Aorta (tissue), 5 donors: Measurements from ENCODE around the gene KNDC1. TPM values are rescaled to one million over a fixed set of nuclear protein-coding genes. Genes with fewer than 3 reads are reported as not detected.
A peak's percentile ranks its signal among the peaks of the same experiment; 100 is the strongest.
"Not testable (repeated sequence)": the region's sequence is repeated elsewhere in the genome, so short reads cannot be mapped to it uniquely, and the experiment has no call there.

Experiments used
- ATAC-seq: fragments of 200-7000 bp; cut with Tn5 transposase; one replicate; pipeline ENCODE4 v1.9.1; 2022; ENCODE audit warnings: moderate library complexity; ENCODE audit not compliant: low FRiP score
- DNase-seq, 2 donors: peaks; one replicate each; pipeline ENCODE4 v3.0.0-alpha.2; 2020
- H3K27ac ChIP-seq, 2 donors: one replicate each; pipeline ENCODE4 v1.5.1; 2013; ENCODE audit warnings: low read length in 2 of 2, mild to moderate bottlenecking in 2 of 2, moderate library complexity in 2 of 2, control low read depth in 1 of 2, inconsistent platforms in 1 of 2, low read depth in 1 of 2
- H3K27me3 ChIP-seq, 2 donors: one replicate each; pipeline ENCODE4 v1.6.1; 2013; ENCODE audit warnings: control low read depth in 1 of 2, low read length in 1 of 2, mild to moderate bottlenecking in 1 of 2, moderate library complexity in 1 of 2; ENCODE audit not compliant: insufficient read depth in 2 of 2, control insufficient read depth in 1 of 2
- H3K36me3 ChIP-seq, 2 donors: one replicate each; pipeline ENCODE4 v1.6.1; 2013; ENCODE audit warnings: control low read depth in 1 of 2, low read length in 1 of 2, mild to moderate bottlenecking in 1 of 2; ENCODE audit not compliant: insufficient read depth in 2 of 2, control insufficient read depth in 1 of 2
- H3K4me1 ChIP-seq, 2 donors: one replicate each; pipeline ENCODE4 v1.6.1; 2013; ENCODE audit warnings: low read length in 2 of 2, control low read depth in 1 of 2, mild to moderate bottlenecking in 1 of 2, moderate library complexity in 1 of 2; ENCODE audit not compliant: insufficient read depth in 2 of 2, control insufficient read depth in 1 of 2
- H3K4me3 ChIP-seq, 2 donors: one replicate each; pipeline ENCODE4 v1.5.1; 2013; ENCODE audit warnings: low read length in 2 of 2, control low read depth in 1 of 2, mild to moderate bottlenecking in 1 of 2
- H3K9me3 ChIP-seq: one replicate; pipeline ENCODE4 v1.6.1; 2013; ENCODE audit warnings: mild to moderate bottlenecking, low read length; ENCODE audit not compliant: control insufficient read depth
- WGBS, 2 donors: extraction: QIAGEN DNeasy Blood & Tissue Kit; methylation state at CpG; one replicate each; pipeline ENCODE4 v1.1.7; 2013; 5-methylcytosine and 5-hydroxymethylcytosine counted together
- intact Hi-C, 2 donors: fragments of 100-400 bp; cut with DNase I; formaldehyde crosslinking; loops; one replicate each; pipeline versions ENCODE4 v1.14.2 to v1.15.0; 2022
- polyA plus RNA-seq, 2 donors: library from polyadenylated mRNA; stranded (reverse); fragments of 200-250 nt; gene quantifications; one replicate each; pipeline ENCODE4 v1.2.3, GENCODE V29; 2013
- total RNA-seq, 2 donors: library from RNA; stranded (reverse); fragmentation: NEBNext Ultra II Directional; extraction: Animal tissue kit (Norgen Biotek cat#: 25700); gene quantifications; one replicate each; pipeline ENCODE4 v1.2.1, GENCODE V29; 2021
- donor health status: healthy with polysubstance abuse.
- donor health status: Bipolar disorder and iron deficiency.
- donor health status: DM: no; HTN: no; CAD: no.
- donor health status: DM: no; HTN: no; CAD: no.
- donor health status: DM: yes; HTN: yes; CAD: no.

KNDC1 gene
- total and polyA plus RNA-seq, 4 donors: 0.05 to 0.36 (median 0.19) TPM

GRCh38 chr10:133134411-133135115 lies 25.5 kb upstream of the KNDC1 start:
- intact Hi-C loops: no loop called here
- WGBS, 2 donors: 75 to 77% methylated on average over 20 of the region's 20 CpGs
- ATAC-seq: peak; percentile 36
- H3K27ac ChIP-seq: no peak overlapping the region
- H3K4me3 ChIP-seq: no peak overlapping the region
- H3K27me3 ChIP-seq: no peaks in the 10 kb centered on the region
- no peaks in the 10 kb centered on the region for H3K9me3 ChIP-seq
- H3K36me3 ChIP-seq: no peaks in the 10 kb centered on the region
- no peaks in the 10 kb centered on the region for H3K4me1 ChIP-seq
- peak; percentile 30 to 73 for DNase-seq

DNA sequence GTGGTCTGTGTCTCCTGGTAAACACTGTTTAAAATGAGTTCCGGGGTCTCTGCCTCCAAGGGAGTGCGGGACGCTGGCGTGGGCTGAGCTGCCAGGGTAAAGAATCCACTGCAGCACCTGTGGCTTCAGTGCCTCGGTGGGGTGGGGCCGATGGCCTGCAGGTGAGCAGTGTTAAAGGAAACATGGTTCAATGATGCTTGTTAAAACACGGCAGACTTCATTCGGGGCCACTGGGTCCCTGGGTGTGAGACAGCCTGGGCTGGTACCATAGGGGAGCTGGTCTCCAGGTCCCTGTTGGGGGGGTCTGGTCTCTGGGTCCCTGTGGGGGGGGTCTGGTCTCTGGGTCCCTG lies 24.9 kb upstream of the KNDC1 start:
- H3K9me3 ChIP-seq: no peaks in the 10 kb centered on the region
- ATAC-seq (no peak), DNase-seq (peak; percentile 30 to 45)

DNA sequence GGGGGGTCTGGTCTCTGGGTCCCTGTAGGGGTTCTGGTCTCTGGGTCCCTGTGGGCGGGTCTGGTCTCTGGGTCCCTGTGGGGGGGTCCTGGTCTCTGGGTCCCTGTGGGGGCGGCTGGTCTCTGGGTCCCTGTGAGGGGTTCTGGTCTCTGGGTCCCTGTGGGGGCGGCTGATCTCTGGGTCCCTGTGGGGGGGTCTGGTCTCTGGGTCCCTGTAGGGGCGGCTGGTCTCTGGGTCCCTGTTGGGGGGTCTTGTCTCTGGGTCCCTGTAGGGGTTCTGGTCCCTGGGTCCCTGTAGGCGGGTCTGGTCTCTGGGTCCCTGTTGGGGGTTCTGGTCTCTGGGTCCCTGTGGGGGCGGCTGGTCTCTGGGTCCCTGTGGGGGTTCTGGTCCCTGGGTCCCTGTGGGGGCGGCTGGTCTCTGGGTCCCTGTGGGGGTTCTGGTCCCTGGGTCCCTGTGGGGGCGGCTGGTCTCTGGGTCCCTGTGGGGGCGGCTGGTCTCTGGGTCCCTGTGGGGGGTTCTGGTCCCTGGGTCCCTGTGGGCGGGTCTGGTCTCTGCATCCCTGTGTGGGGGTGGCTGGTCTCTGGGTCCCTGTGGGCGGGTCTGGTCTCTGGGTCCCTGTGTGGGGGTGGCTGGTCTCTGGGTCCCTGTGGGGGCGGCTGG lies 22.4 kb upstream of the KNDC1 start:
- intact Hi-C loops, H3K36me3 ChIP-seq, H3K27ac ChIP-seq, H3K9me3 ChIP-seq, H3K27me3 ChIP-seq, ATAC-seq, H3K4me1 ChIP-seq, H3K4me3 ChIP-seq: not testable (repeated sequence)
- DNase-seq: peak; percentile 26 to 37
- WGBS, 2 donors: 86% methylated on average over 12 of the region's 12 CpGs; no CpG with 5 or more reads in 1 of the 2 donors

More for the DNA sequence above, 24.9 kb upstream of the KNDC1 start:
- WGBS, 2 donors: 74 to 78% methylated on average over 8 of the region's 8 CpGs
- intact Hi-C loops: no loop called here
- no peaks in the 10 kb centered on the region for H3K4me1 ChIP-seq
- H3K27me3 ChIP-seq: no peaks in the 10 kb centered on the region
- H3K36me3 ChIP-seq: no peaks in the 10 kb centered on the region
- H3K4me3 ChIP-seq: no peak overlapping the region
- no peak overlapping the region for H3K27ac ChIP-seq

GRCh38 chr10:133139551-133140065 lies 20.4 kb upstream of the KNDC1 start:
- Histone ChIP-seq H3K27ac (no peak overlapping the region), H3K27me3 (no peaks in the 10 kb centered on the region), H3K36me3 (no peaks in the 10 kb centered on the region), H3K9me3 (no peaks in the 10 kb centered on the region), H3K4me1 (no peaks in the 10 kb centered on the region), H3K4me3 (no peak overlapping the region)
- intact Hi-C loops: no loop called here
- ATAC-seq: no peak
- DNase-seq: peak; percentile 43
- 46 to 59% methylated on average over 17 of the region's 17 CpGs for WGBS, 2 donors

- WGBS, 2 donors: 72 to 79% methylated on average over 20 to 26 of the region's 26 CpGs
- no peaks in the 10 kb centered on the region for H3K27me3 ChIP-seq
- no peaks in the 10 kb centered on the region for H3K36me3 ChIP-seq
- DNase-seq (peak; percentile 36 to 63), ATAC-seq (no peak)
- H3K4me1 ChIP-seq: no peaks in the 10 kb centered on the region
- H3K9me3 ChIP-seq: no peaks in the 10 kb centered on the region
- no peak overlapping the region for H3K27ac ChIP-seq
- no peak overlapping the region for H3K4me3 ChIP-seq
- intact Hi-C loops: no loop called here
Observed at GRCh38 chr10:133140417-133141143, 19.4 kb upstream of the KNDC1 start.

- no peaks in the 10 kb centered on the region for H3K27me3 ChIP-seq
- DNase-seq (peak; percentile 38 to 63), ATAC-seq (no peak)
- H3K4me1 ChIP-seq: no peaks in the 10 kb centered on the region
- no peak overlapping the region for H3K4me3 ChIP-seq
- no peaks in the 10 kb centered on the region for H3K9me3 ChIP-seq
- H3K36me3 ChIP-seq: no peaks in the 10 kb centered on the region
- H3K27ac ChIP-seq: no peak overlapping the region
- WGBS, 2 donors: 67% methylated on average over 28 of the region's 28 CpGs
- intact Hi-C loops: no loop called here
Observed at GRCh38 chr10:133141144-133141957, 18.7 kb upstream of the KNDC1 start.

DNA sequence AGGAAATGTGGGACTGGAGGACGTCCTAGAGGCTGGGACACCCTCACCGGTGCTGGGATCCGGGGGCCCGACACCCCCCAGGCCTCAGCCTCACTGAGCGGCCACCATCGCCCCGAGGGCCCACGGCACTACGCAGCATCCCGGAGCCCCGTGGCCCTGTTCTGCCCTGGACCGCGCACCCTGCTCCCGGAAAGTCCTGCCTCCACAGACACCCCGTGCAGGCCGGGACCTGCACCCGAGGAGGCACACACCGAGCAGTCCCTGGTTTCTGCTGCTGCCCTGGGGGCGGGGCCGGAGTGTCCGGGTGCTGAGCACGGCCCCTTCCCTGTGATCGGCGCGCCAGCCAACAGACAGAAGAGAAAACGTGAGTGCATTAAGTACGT lies 18.1 kb upstream of the KNDC1 start:
- Histone ChIP-seq H3K4me1 (no peaks in the 10 kb centered on the region), H3K4me3 (no peak overlapping the region), H3K9me3 (no peaks in the 10 kb centered on the region), H3K27ac (no peak overlapping the region), H3K36me3 (no peaks in the 10 kb centered on the region), H3K27me3 (no peaks in the 10 kb centered on the region)
- intact Hi-C loops: no loop called here
- WGBS, 2 donors: 83 to 88% methylated on average over 27 of the region's 27 CpGs
- DNase-seq (peak; percentile 37 to 61), ATAC-seq (no peak)

- intact Hi-C loops: no loop called here
Observed at GRCh38 chr10:133142523-133143199, 17.4 kb upstream of the KNDC1 start.

More at GRCh38 chr10:133142523-133143199, 17.4 kb upstream of the KNDC1 start:
- H3K9me3 ChIP-seq: no peaks in the 10 kb centered on the region
- DNase-seq (peak; percentile 37 to 41), ATAC-seq (no peak)
- WGBS, 2 donors: 83 to 85% methylated on average over 24 of the region's 24 CpGs
- H3K4me1 ChIP-seq: no peaks in the 10 kb centered on the region
- no peaks in the 10 kb centered on the region for H3K27me3 ChIP-seq
- H3K36me3 ChIP-seq: no peaks in the 10 kb centered on the region
- no peak overlapping the region for H3K27ac ChIP-seq
- H3K4me3 ChIP-seq: no peak overlapping the region
